ENCODE data around the gene LIX1. TPM values are rescaled to one million over a fixed set of nuclear protein-coding genes. Genes with fewer than 3 reads are reported as not detected.

The LIX1 gene
- total RNA-seq, 1 donor from 2014 or later, result not detected

- no peak for DNase-seq (ENCODE audit: extremely low spot score in 2 of 2)
- intact Hi-C loops (cut with DNase I), result loop anchor here (10.0 kb wide), 2 partner anchors 413 to 553 kb away; no protein-coding TSS in a partner anchor
- no peaks in the 10 kb centered on the region for H3K27me3 ChIP-seq
- H3K36me3 ChIP-seq, result peaks cover 0 to 57% of the 10 kb centered on the region in 2 donors
- H3K9me3 ChIP-seq, result no peaks in the 10 kb centered on the region
- no peak for TF ChIP-seq POLR2A (IDR thresholded peaks at IDR 0.05)
- H3K27ac ChIP-seq, result no peak overlapping the region
- H3K4me1 ChIP-seq, result no peaks in the 10 kb centered on the region
- H3K4me3 ChIP-seq, result no peak overlapping the region
Observed at GRCh38 chr5:97167435-97167834, 25.0 kb upstream of the LIX1 start.

- peaks cover 0 to 41% of the 10 kb centered on the region in 2 donors for H3K36me3 ChIP-seq
- TF ChIP-seq POLR2AphosphoS5 (IDR thresholded peaks at IDR 0.05; ENCODE audit: insufficient read depth in 1 of 2, low read depth in 1 of 2) (no peak), POLR2A (IDR thresholded peaks at IDR 0.05) (no peak), CTCF (IDR thresholded peaks at IDR 0.05) (no peak)
- H3K4me1 ChIP-seq, result no peaks in the 10 kb centered on the region
- no peak overlapping the region for H3K4me3 ChIP-seq
- no peak for DNase-seq (ENCODE audit: extremely low spot score in 2 of 2)
- intact Hi-C loops (cut with DNase I), result loop anchor here (10.0 kb wide), 2 partner anchors 411 to 551 kb away; no protein-coding TSS in a partner anchor
- H3K27me3 ChIP-seq, result no peaks in the 10 kb centered on the region
- no peak overlapping the region for H3K27ac ChIP-seq
- no peaks in the 10 kb centered on the region for H3K9me3 ChIP-seq
Observed at GRCh38 chr5:97165726-97166125, 23.3 kb upstream of the LIX1 start.

DNA sequence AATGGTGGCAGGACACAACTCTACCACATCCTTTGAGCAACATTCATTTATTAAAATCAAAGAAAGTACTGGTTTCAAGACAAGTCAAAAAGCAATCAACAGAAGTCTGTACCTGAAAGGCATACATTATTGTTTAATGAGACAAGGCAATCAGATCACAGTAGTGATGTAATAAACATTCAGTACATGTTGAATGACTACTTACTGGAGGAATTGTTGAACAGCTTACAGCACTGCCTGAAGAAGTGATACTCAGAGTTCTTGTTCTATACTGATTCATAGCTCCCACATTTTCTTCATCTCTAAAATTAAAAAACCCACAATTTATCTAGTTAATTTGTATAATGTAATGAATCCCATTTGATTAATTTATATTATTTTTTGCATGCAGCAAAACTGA is 22.4 kb upstream of the LIX1 start:
- Histone ChIP-seq H3K4me1 (no peaks in the 10 kb centered on the region), H3K9me3 (no peaks in the 10 kb centered on the region), H3K36me3 (peaks cover 0 to 41% of the 10 kb centered on the region in 2 donors), H3K27me3 (no peaks in the 10 kb centered on the region), H3K27ac (no peak overlapping the region), H3K4me3 (no peak overlapping the region)
- no peak for DNase-seq (ENCODE audit: extremely low spot score in 2 of 2)
- intact Hi-C loops (cut with DNase I), result loop anchor here (10.0 kb wide), 2 partner anchors 410 to 550 kb away; no protein-coding TSS in a partner anchor
- TF ChIP-seq POLR2A (IDR thresholded peaks at IDR 0.05), result no peak
- TF ChIP-seq CTCF (IDR thresholded peaks at IDR 0.05), result no peak

- TF ChIP-seq POLR2AphosphoS5 (IDR thresholded peaks at IDR 0.05; ENCODE audit: insufficient read depth in 1 of 2, low read depth in 1 of 2) (no peak), POLR2A (IDR thresholded peaks at IDR 0.05) (no peak), CTCF (IDR thresholded peaks at IDR 0.05) (no peak)
- Histone ChIP-seq H3K4me1 (no peaks in the 10 kb centered on the region), H3K36me3 (peaks cover 0 to 42% of the 10 kb centered on the region in 2 donors), H3K27me3 (no peaks in the 10 kb centered on the region), H3K4me3 (no peak overlapping the region), H3K27ac (no peak overlapping the region), H3K9me3 (no peaks in the 10 kb centered on the region)
- no peak for DNase-seq (ENCODE audit: extremely low spot score in 2 of 2)
- intact Hi-C loops (cut with DNase I), result loop anchor here (10.0 kb wide), 2 partner anchors 409 to 549 kb away; no protein-coding TSS in a partner anchor
Observed at GRCh38 chr5:97163790-97164285, 21.4 kb upstream of the LIX1 start.

DNA sequence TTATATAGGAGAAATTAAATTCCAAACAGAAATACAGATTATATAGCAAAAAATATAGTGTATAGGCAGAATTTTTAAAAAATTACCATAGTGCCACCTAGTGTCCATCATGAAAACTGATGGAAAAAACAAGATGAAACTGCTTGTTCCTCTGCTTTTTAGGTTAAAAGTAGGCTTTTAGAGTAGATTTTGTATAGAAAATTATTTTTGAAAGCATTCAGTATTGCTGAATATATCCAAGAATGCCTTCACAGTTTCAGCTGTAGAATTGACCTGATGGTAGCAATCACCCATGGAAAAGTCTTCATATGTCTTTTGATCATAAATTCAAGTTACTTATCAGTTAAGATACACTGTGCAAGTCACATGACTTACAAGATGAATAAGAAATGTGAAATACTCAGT is 21.0 kb upstream of the LIX1 start:
- Histone ChIP-seq H3K36me3 (peaks cover 0 to 42% of the 10 kb centered on the region in 2 donors), H3K27ac (no peak overlapping the region), H3K4me1 (no peaks in the 10 kb centered on the region), H3K27me3 (no peaks in the 10 kb centered on the region), H3K9me3 (no peaks in the 10 kb centered on the region), H3K4me3 (no peak overlapping the region)
- TF ChIP-seq CTCF (IDR thresholded peaks at IDR 0.05) (peak in 2 of 3 experiments; percentile 38 to 60), POLR2A (IDR thresholded peaks at IDR 0.05) (no peak)
- DNase-seq (ENCODE audit: extremely low spot score in 2 of 2), result no peak
- intact Hi-C loops (cut with DNase I), result loop anchor here (10.0 kb wide), 2 partner anchors 409 to 549 kb away; no protein-coding TSS in a partner anchor

Measured in vagina (tissue), 2 donors.